Measurements from ENCODE around the gene MB21D2. TPM values are rescaled to one million over a fixed set of nuclear protein-coding genes. Genes with fewer than 3 reads are reported as not detected.
A peak's percentile ranks its signal among the peaks of the same experiment; 100 is the strongest.

The MB21D2 gene
- total RNA-seq, 1 donor from 2014 or later, result 11.0 TPM

DNA sequence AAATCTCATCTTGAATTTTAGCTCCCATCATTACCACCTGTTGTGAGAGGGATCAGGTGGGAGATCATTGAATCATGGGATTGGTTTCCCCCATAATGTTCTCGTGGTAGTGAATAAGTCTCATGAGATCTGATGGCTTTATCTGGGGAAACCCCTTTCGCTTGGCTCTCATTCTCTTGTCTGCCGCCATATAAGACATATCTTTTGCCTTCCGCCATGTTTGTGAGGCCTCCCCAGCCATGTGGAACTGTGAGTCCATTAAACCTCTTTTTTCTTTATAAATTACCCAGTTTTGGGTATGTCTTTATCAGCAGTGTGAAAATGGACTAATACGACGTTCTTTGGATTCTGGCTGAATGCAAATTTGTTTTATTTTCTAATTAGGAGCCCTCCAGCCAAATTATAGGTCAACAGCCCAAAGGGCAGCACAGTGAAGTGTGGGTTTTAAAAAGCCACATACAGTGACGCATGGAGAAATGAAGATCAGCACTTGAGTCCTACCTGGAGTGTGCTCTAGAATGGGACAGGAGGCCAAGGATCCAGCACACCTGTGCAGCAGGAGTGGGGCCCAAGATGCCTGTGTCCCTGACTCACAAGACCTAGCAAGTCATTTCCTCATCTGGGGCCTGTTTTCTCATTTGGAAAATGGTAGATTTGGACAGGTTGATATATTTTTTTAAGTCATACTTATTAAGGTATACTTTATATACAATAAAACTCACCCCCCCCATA is 89.6 kb downstream of the MB21D2 start:
- H3K9me3 Mint-ChIP-seq (ENCODE audit: unreplicated experiment), result no peaks in the 10 kb centered on the region

DNA sequence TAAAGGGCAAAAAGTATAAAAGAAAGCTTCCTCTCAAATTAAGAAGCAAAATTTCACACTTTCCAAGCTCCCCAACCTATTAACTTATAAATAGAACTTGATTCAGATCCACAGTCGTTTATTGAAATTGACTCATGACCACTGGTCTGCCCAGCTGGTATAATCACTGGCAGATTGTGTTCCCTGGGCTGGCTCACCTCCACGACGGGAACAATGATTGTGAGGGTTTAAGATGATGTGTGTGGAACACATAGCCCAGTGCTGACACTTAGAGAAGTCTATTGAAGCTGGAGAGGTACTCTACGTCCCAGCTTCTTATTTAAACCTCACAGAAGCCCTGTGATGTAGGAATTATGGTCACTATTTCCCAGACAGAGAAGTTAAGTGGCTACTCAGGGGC is 90.4 kb downstream of the MB21D2 start:
- no peak for FAIRE-seq
- H3K4me3 Mint-ChIP-seq (ENCODE audit: unreplicated experiment), result no peak overlapping the region
- no peaks in the 10 kb centered on the region for H3K27me3 Mint-ChIP-seq (ENCODE audit: low read depth, unreplicated experiment)

More for the DNA sequence above, 89.6 kb downstream of the MB21D2 start:
- no peaks in the 10 kb centered on the region for H3K9me3 ChIP-seq (ENCODE audit: insufficient read depth, low read depth, low read length)
- DNase-seq (ENCODE audit: low read depth) (no peak), FAIRE-seq (no peak)
- H3K4me3 ChIP-seq (ENCODE audit: insufficient read depth, low read depth, low read length), result no peak overlapping the region
- H3K9ac ChIP-seq (ENCODE audit: low read length), result no peak overlapping the region
- Mint-ChIP-seq H3K4me3 (ENCODE audit: unreplicated experiment) (no peak overlapping the region), H3K27ac (ENCODE audit: unreplicated experiment) (no peak overlapping the region), H3K4me1 (ENCODE audit: low read depth, unreplicated experiment) (peaks cover 25% of the 10 kb centered on the region), H3K27me3 (ENCODE audit: low read depth, unreplicated experiment) (no peaks in the 10 kb centered on the region), H3K36me3 (ENCODE audit: low read depth, unreplicated experiment) (no peaks in the 10 kb centered on the region)
- no peak overlapping the region for H2AFZ ChIP-seq (ENCODE audit: low read depth, low read length)
- H3K79me2 ChIP-seq (ENCODE audit: insufficient read depth, low read length), result peaks cover 74% of the 10 kb centered on the region
- no peak overlapping the region for H3K4me2 ChIP-seq (ENCODE audit: low read length)
- no peaks in the 10 kb centered on the region for H3K27me3 ChIP-seq (ENCODE audit: insufficient read depth, low read length)
- peaks cover 32% of the 10 kb centered on the region for H3K4me1 ChIP-seq (ENCODE audit: insufficient read depth, low read length)
- no peak overlapping the region for H3K27ac ChIP-seq (ENCODE audit: low read depth, low read length)
- TF ChIP-seq EZH2 (IDR thresholded peaks at IDR 0.05; ENCODE audit: insufficient read depth, low read length), result no peak
- TF ChIP-seq, protein P1, sequence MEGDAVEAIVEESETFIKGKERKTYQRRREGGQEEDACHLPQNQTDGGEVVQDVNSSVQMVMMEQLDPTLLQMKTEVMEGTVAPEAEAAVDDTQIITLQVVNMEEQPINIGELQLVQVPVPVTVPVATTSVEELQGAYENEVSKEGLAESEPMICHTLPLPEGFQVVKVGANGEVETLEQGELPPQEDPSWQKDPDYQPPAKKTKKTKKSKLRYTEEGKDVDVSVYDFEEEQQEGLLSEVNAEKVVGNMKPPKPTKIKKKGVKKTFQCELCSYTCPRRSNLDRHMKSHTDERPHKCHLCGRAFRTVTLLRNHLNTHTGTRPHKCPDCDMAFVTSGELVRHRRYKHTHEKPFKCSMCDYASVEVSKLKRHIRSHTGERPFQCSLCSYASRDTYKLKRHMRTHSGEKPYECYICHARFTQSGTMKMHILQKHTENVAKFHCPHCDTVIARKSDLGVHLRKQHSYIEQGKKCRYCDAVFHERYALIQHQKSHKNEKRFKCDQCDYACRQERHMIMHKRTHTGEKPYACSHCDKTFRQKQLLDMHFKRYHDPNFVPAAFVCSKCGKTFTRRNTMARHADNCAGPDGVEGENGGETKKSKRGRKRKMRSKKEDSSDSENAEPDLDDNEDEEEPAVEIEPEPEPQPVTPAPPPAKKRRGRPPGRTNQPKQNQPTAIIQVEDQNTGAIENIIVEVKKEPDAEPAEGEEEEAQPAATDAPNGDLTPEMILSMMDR (IDR thresholded peaks at IDR 0.05; ENCODE audit: insufficient read depth, low read depth, low read length), result no peak
- H3K36me3 ChIP-seq (ENCODE audit: insufficient read depth, low read length), result no peaks in the 10 kb centered on the region
- H4K20me1 ChIP-seq (ENCODE audit: insufficient read depth, low read length), result peaks cover 9% of the 10 kb centered on the region

More for the DNA sequence above, 90.4 kb downstream of the MB21D2 start:
- Histone ChIP-seq H3K36me3 (ENCODE audit: insufficient read depth, low read length) (no peaks in the 10 kb centered on the region), H3K27ac (ENCODE audit: low read depth, low read length) (no peak overlapping the region), H3K9ac (ENCODE audit: low read length) (no peak overlapping the region), H3K4me3 (ENCODE audit: insufficient read depth, low read depth, low read length) (no peak overlapping the region), H3K9me3 (ENCODE audit: insufficient read depth, low read depth, low read length) (no peaks in the 10 kb centered on the region), H3K4me1 (ENCODE audit: insufficient read depth, low read length) (peaks cover 24% of the 10 kb centered on the region), H4K20me1 (ENCODE audit: insufficient read depth, low read length) (peaks cover 9% of the 10 kb centered on the region), H2AFZ (ENCODE audit: low read depth, low read length) (no peak overlapping the region), H3K27me3 (ENCODE audit: insufficient read depth, low read length) (no peaks in the 10 kb centered on the region), H3K4me2 (ENCODE audit: low read length) (no peak overlapping the region), H3K79me2 (ENCODE audit: insufficient read depth, low read length) (peaks cover 77% of the 10 kb centered on the region)
- DNase-seq (ENCODE audit: low read depth), result peak; percentile 56
- no peaks in the 10 kb centered on the region for H3K9me3 Mint-ChIP-seq (ENCODE audit: unreplicated experiment)
- H3K4me1 Mint-ChIP-seq (ENCODE audit: low read depth, unreplicated experiment), result peaks cover 19% of the 10 kb centered on the region
- no peak overlapping the region for H3K27ac Mint-ChIP-seq (ENCODE audit: unreplicated experiment)
- H3K36me3 Mint-ChIP-seq (ENCODE audit: low read depth, unreplicated experiment), result no peaks in the 10 kb centered on the region
- TF ChIP-seq, protein P1 (IDR thresholded peaks at IDR 0.05; ENCODE audit: insufficient read depth, low read depth, low read length), result no peak
- TF ChIP-seq EZH2 (IDR thresholded peaks at IDR 0.05; ENCODE audit: insufficient read depth, low read length), result no peak
